Fibroblast of peridontal ligament (primary cell): ENCODE measurements around the gene METTL25.

Source experiments
- DNase-seq: peaks from one replicate; pipeline ENCODE4 v3.0.0-alpha.2; 2010; ENCODE audit errors: extremely low read depth

The METTL25 gene

DNA sequence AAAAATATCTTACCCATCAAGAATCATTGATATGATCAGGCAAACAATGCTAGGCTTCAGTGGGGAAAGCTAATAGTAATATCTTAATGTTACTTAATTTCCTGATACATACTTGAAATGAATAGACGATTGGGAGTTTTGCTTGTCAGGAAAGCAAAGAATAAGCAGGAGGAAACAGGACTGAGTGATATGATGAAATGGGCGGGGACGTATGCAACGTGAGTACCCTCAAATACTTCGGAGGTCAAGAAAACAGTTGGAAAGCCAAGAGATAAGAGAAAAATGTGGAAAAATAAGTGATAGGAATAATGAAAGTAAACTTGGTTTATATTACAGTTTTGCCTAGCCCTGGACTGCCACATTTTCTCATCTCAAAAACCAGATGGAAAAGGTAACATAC lies 49.2 kb downstream of the METTL25 start:
- DNase-seq = no peak

DNA sequence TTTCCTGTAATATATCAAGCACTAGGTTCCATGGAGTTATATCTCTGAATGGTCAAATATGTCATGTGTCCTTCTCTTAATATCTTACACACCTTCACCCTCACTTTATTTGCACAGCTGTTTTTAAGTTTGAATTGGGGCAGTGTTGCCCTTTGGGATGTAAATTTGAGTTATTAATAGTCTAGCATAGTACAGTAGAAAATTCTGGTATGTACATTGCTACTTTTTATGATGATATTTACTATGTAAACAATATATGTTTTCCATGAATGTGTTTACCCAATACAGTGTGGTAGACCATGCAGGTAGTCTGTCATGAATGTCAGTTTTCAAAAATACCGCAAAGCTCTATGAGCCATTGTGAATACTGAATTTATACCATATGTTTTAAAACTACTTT lies 50.5 kb downstream of the METTL25 start:
- no peak for DNase-seq

DNA sequence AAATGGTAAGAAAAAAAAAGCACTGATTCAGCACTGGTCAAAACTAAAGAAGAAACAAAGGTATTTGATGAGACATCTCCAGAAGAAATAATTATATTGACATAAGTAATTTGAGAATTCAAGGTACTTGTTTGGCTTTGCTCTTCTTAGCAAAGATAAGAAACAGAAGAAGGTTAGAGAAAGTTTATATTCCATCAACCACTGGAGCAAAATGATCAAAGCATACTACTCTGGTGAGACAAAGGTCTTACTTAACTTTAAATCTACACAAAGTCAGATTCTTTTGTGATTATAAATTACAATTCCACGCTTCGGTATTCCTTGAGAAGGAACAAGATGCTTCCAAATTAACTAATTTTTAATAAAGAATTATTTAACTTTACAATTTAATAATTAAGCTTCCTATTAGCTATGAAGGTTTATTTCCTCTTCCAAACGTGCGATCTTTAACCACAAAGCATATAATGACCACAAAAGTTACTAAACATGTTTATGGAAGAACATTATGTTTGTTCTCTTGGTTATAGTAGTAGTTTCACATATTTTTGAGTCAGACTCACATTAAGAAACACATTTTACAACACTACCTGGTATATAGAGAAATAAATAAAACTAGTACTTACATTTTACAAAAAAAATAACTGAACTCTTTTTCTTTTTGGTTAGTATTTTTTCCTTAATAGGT lies 53.4 kb downstream of the METTL25 start:
- no peak for DNase-seq

- DNase-seq = no peak
Measured at GRCh38 chr12:82412246-82412645, 53.9 kb downstream of the METTL25 start.

DNA sequence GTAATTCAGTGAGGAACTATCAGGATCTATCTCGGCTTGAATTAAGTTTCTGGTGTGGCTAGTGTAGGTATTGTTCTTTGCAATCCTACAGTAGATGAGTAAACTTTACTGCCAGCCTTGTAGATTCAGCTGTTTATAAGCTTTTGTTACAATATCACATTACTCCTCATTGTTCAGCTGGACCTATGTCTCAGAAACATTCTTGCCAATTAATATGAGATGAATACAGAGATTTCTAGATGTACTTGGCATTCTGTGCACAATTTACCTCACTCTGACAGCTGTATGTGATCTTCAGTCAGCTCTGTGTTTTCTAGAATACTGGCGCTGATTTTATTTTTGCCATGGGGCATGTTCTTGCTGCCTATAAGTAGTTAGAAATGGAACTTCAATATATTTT lies 55.7 kb downstream of the METTL25 start:
- DNase-seq = peak; percentile 6

GRCh38 chr12:82414926-82415325 lies 56.6 kb downstream of the METTL25 start:
- DNase-seq = no peak

GRCh38 chr12:82415402-82415801 lies 57.1 kb downstream of the METTL25 start:
- DNase-seq = no peak

- DNase-seq = peak; percentile 66
Measured at GRCh38 chr12:82425241-82425640, 66.9 kb downstream of the METTL25 start.

- no peak for DNase-seq
Measured at GRCh38 chr12:82426081-82426480, 67.8 kb downstream of the METTL25 start.

- no peak for DNase-seq
Measured at GRCh38 chr12:82426586-82426985, 68.3 kb downstream of the METTL25 start.

DNA sequence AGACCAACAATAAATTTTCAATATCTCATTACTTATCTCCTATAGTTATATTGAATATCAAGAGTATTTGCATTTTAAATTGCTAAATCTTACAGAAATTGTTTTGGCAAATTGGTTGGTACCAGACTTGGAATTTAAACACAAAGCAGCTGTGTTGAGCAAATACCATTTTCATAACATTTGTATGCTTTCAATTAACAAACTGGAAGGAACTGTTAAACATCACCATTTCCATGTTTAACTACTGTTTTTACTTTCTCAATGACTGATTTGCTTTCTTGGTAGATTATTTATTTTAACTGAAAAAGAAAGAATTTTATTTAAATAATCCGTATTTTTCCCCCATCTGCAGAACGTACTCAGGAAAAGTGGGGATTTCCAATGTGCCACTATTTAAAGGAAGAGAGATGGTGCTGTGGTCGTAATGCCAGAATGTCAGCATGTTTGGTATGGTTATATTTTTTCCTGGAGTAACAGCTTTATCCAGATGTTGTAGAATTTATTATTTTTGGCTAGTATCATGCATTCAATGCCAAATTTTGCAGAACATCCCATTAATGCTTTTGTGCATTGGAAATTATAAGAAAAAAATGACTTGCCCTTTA lies 72.3 kb downstream of the METTL25 start:
- DNase-seq = peak; percentile 64

GRCh38 chr12:82434392-82434911 lies 76.1 kb downstream of the METTL25 start:
- no peak for DNase-seq

DNA sequence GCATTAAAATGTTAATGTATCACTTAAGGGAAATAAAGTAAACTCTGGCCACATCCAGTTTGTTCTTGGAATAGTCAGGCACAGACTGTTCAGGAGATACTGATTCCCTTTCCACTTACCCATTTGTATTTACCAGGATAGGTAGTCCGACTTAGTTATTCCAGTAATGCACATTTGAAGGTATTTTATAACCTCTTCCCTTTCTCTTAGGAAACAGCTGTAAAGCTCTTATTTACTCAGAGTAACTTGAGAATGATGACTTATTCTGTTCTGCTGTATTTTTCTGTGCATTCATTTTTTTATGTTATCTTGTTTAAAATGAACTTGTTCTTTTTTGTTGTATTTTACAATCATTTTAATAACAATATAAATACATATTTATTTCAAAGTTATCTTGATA lies 78.0 kb downstream of the METTL25 start:
- DNase-seq = no peak

DNA sequence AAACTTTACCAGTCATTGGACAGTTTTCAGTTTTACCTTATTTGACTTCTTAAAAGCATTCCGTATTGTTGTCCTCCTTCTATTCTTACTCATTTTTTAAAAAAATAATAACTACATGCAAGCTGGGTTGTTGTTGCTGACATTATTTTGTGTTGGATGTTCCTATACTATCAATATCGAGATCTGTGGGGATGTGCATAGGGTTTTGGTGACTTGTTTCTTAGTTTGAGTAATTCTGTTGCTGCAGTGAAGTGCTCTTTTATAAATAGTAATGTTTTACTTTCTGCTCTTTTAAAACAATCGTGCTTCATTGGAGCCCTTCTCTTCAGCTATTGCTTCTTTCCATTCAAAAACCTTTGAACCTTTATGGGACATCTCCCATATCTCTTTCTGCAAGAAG lies 79.4 kb downstream of the METTL25 start:
- DNase-seq = no peak

DNA sequence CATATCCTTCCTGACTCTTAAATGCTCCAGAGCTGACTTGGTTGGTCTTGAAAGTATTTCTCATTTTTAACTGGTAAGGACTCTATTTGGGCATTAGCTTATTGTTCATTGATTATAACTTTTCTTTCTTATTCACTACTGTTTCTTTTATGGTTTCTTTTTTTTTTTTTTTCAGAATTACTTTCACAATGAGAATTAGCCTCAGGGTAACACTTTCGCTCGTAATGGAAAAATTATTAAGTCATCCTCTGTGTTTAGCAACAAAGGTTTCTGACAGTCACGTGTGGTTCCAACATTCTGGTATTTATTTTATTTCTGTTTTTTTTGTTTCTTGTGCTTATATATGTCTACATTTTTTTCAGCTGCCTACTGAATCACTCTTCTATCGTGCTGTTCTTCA lies 80.0 kb downstream of the METTL25 start:
- DNase-seq = no peak

DNA sequence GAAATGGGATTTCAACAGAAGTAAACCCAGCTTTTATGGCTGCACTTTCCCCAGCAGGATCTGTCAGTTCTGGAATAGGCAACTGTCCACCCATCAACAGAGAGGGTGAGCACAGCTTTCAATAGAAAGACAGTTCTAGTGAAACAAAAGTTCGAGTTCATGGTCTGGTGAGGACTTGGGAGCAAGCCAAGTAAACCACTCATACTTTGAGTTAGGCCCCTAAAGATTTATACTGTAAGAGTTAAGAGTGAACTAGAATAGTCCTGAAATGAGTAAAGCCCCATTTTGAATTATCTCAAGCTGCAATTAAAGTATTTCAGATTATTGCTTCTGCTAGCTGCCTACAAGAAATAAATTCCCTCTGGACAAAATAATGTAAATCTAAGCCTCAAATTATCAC lies 82.6 kb downstream of the METTL25 start:
- DNase-seq = peak; percentile 5

DNA sequence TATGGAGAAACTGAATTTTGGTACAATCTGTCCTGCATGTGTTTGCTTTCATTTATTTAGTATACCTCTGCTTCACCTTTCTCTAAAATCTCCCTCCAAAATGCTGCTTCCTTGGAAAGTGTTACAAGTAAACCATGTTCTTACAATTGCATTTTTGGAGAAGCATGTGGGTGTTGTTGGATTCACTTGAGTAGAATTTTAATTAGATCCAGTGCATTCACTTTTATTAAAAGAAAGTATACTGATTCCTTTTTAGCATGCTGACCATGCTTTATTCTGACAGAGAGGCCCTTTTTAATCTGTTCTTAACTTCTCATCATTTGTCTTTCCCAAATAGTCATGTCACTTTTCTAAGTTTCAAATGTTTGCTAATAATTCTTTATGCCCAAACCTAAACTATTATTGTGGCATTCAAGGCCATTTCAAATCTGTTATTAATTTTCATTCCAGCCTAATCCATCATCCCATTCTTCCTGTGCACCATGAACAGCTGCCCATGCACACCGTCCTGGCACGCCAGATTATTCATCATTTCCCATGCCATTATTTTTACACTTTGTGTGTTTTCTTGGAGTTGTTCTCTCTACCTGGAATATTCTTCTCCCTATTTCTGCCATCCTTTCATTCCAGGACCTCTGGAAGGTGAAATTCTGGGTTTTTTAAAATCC lies 90.7 kb downstream of the METTL25 start:
- no peak for DNase-seq

DNA sequence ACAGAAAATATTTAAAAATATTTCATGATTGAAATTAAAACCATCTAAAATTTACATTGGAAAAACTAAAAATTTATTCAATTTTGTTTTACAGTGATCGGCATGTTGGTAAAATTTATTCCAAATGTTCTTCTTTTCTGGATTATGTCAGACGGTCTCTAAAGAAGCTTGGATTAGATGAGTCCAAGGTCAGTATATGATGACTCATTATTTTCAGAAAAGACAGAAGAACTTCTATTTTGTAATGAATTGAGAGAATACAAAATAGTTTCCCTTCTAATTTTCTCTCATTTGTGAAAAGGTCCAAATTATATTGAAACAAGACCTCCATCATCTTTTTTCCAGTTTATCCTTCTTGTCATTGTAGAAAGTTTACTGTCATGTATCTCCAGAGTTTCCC lies 98.3 kb downstream of the METTL25 start:
- no peak for DNase-seq

GRCh38 chr12:82458101-82458500 lies 99.8 kb downstream of the METTL25 start:
- DNase-seq = no peak

- DNase-seq = no peak
Measured at GRCh38 chr12:82461393-82461792, 103.1 kb downstream of the METTL25 start.

DNA sequence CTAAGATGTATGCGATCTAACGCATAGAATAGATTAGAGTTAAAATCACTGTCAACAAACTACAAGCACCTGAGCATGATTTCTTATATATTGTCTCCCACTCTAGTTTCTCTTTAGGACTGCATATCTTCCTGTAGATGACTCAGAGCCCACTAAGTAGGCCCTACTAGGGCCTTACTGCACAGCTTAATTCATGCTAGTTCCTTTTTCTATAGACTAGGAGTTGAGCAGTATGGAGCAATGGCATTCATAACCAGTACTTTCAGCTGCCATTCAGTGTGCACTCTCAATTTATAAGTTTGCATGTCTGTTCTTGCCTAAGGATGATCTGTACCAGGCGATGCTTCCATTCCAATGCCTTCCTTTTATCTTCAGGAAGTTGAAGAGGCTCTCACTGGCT lies 103.5 kb downstream of the METTL25 start:
- DNase-seq = no peak

- DNase-seq = no peak
Measured at GRCh38 chr12:82468563-82468962, 110.2 kb downstream of the METTL25 start.

- DNase-seq = peak; percentile 43
Measured at GRCh38 chr12:82470906-82471512, 112.7 kb downstream of the METTL25 start.
